Tongue (tissue), 2 donors: ENCODE measurements around the gene ARFRP1. TPM values are rescaled to one million over a fixed set of nuclear protein-coding genes. Genes with fewer than 3 reads are reported as not detected.

Source experiments
- DNase-seq: peaks from one replicate; pipeline ENCODE4 v3.0.0-alpha.2; 2015
- total RNA-seq: library from RNA; depleted of rRNA; stranded (reverse); fragments of >200 nt; gene quantifications from one replicate; pipeline ENCODE4 v1.2.3, GENCODE V29; 2014

ARFRP1 gene
- total RNA-seq, result 36.3 TPM

- peak; percentile 92 for DNase-seq
Observed at GRCh38 chr20:63707558-63708300, at the start of gene ARFRP1, which contains the start of gene ZGPAT. Gene ARFRP1, minus strand, starts transcription at chr20:63707976. Its CDS starts 885 bp downstream, at chr20:63707091. Gene ZGPAT, plus strand, starts transcription at chr20:63708039. Its CDS starts 542 bp downstream, at chr20:63708581.

- DNase-seq, result no peak
Observed at GRCh38 chr20:63756648-63756991, 48.8 kb upstream of the ARFRP1 start.

- no peak for DNase-seq
Observed at GRCh38 chr20:63755933-63756647, 48.3 kb upstream of the ARFRP1 start.

- DNase-seq, result no peak
Observed at GRCh38 chr20:63754008-63754407, 46.2 kb upstream of the ARFRP1 start.

GRCh38 chr20:63753381-63753780 is 45.6 kb upstream of the ARFRP1 start:
- no peak for DNase-seq

GRCh38 chr20:63752411-63753101 is 44.8 kb upstream of the ARFRP1 start:
- DNase-seq, result no peak

- DNase-seq, result no peak
Observed at GRCh38 chr20:63751471-63752271, 43.9 kb upstream of the ARFRP1 start.

- no peak for DNase-seq
Observed at GRCh38 chr20:63750807-63751470, 43.2 kb upstream of the ARFRP1 start.

- no peak for DNase-seq
Observed at GRCh38 chr20:63749597-63750508, 42.1 kb upstream of the ARFRP1 start.

- no peak for DNase-seq
Observed at GRCh38 chr20:63748934-63749270, 41.1 kb upstream of the ARFRP1 start.

GRCh38 chr20:63748070-63748933 is 40.5 kb upstream of the ARFRP1 start:
- no peak for DNase-seq

GRCh38 chr20:63747622-63748069 is 39.9 kb upstream of the ARFRP1 start:
- no peak for DNase-seq

GRCh38 chr20:63746751-63747315 is 39.1 kb upstream of the ARFRP1 start:
- DNase-seq, result no peak

GRCh38 chr20:63745961-63746731 is 38.4 kb upstream of the ARFRP1 start:
- no peak for DNase-seq

- DNase-seq, result no peak
Observed at GRCh38 chr20:63745424-63745805, 37.6 kb upstream of the ARFRP1 start.

GRCh38 chr20:63744574-63745423 is 37.0 kb upstream of the ARFRP1 start:
- no peak for DNase-seq

GRCh38 chr20:63744158-63744557 is 36.4 kb upstream of the ARFRP1 start:
- no peak for DNase-seq
